ENCODE results near the gene NTRK2.

GRCh38 chr9:84754461-84754860 lies 84.9 kb downstream of the NTRK2 start:
- no peak for TF ChIP-seq CTCF (IDR thresholded peaks at IDR 0.05; ENCODE audit: borderline replicate concordance, extremely low read depth, low read length, poor library complexity, severe bottlenecking)
- no peak for TF ChIP-seq EZH2 (IDR thresholded peaks at IDR 0.05; ENCODE audit: borderline replicate concordance, low read depth, low read length, severe bottlenecking)
